ENCODE results near the gene JAKMIP1.

Gene JAKMIP1

GRCh38 chr4:6201580-6202091 is 1.3 kb upstream of the JAKMIP1 start:
- DNase-seq (ENCODE audit: low spot score) = no peak

GRCh38 chr4:6200922-6201362 is 593 bp upstream of the JAKMIP1 start:
- DNase-seq (ENCODE audit: low spot score) = no peak

DNA sequence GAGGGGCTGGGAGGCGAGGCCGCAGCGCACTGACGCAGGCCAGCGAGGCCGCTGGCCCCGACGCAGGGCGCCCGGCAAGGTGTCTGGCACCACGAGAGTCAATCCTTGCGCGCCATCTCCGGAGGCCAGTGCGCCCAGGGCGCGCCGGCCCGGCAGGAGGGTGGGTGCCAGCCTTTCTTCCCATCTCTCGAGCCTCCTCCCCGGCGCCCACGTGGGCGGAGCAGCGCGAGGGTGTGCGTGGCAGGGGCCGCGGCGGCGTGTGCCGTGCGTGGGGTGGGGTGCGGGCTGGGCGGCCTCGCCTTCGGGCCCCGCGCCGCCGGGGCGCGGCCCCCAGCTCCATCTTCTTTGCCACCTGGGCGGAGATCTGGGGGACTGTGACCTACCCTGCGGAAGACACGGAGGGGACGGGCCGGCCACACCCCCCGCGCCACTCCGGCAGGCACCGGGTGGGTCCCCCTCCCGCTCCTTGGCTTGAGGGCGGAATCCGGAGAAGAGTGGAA is 877 bp downstream of the JAKMIP1 start:
- no peak for DNase-seq (ENCODE audit: low spot score)

DNA sequence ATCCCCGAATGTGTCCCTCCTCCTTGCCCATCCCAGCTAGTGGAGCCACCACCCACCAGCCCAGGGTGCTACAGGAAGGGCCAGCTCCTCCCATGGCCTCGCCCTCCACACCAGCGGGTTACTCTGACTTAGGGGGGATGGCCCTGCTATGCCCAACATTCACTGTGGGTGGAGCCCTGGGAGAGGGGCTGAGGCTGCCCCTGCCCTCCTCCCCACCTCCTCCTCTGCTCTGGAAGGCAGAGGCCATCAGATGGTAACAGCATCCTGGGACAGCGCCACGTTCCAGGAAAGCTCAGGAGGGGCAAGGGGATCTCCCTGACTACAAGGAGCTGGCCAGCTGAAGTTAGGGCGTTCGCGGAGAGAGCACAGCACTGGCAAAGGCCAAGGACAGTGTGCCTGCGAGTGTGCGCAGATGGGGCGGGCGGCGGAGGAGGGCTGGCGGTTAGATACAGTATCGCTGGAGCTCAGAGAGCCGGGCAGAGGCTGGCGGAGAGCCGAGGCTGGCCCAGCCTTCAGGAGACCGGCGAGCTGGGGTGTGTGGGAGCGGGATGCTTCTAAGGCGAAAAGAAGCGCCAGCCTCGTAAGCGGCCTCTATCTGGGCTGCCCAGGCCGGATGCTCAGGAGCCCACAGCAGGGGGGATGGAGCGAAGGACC is 1.5 kb downstream of the JAKMIP1 start:
- no peak for DNase-seq (ENCODE audit: low spot score)

- DNase-seq (ENCODE audit: low spot score) = no peak
Observed at GRCh38 chr4:6198278-6198677, 2.1 kb downstream of the JAKMIP1 start.

- DNase-seq (ENCODE audit: low spot score) = no peak
Observed at GRCh38 chr4:6197433-6198174, 2.7 kb downstream of the JAKMIP1 start.

- DNase-seq (ENCODE audit: low spot score) = no peak
Observed at GRCh38 chr4:6196871-6197270, 3.5 kb downstream of the JAKMIP1 start.

GRCh38 chr4:6196324-6196723 is 4.0 kb downstream of the JAKMIP1 start:
- no peak for DNase-seq (ENCODE audit: low spot score)

GRCh38 chr4:6195602-6196319 is 4.6 kb downstream of the JAKMIP1 start:
- DNase-seq (ENCODE audit: low spot score) = no peak

GRCh38 chr4:6194458-6195195 is 5.7 kb downstream of the JAKMIP1 start:
- no peak for DNase-seq (ENCODE audit: low spot score)

DNA sequence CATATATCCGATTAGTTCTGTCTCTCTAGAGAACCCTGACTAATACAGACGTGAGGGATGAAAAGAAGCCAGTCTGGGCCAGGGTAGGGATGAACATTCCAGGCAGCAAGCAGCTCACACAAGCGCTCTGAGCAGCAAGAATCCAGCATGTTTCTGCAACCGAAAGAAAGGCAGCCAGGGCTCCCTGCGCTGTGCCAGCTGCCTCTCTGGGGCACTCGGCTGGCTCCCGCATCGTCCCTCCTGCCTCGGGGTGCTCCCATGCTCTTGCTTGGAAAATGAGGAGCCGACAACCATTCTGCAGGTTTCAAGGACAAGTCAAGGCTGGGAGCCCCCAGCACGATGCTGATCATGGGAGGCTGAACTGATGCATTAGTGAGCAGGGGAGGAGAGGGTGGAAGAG is 7.0 kb downstream of the JAKMIP1 start:
- no peak for DNase-seq (ENCODE audit: low spot score)

DNA sequence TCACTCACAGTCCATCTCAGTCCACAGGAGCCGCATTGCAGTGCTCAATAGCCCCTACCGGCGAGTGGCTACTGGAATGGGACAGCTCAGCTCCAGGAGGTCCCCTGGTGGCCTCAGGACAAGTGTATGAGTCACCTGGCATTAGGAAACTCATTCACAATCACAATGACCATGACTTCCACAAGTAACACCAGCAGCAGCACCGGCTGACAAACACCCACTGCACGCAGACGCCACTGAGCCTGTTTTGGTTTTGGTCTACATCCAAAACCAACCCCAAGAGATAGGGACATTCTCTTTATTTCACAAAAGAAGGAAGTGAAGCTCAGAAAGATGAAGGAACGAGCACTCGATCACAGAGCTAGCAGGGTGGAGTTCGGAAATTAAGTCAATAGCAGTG is 8.1 kb downstream of the JAKMIP1 start:
- no peak for DNase-seq (ENCODE audit: low spot score)

DNA sequence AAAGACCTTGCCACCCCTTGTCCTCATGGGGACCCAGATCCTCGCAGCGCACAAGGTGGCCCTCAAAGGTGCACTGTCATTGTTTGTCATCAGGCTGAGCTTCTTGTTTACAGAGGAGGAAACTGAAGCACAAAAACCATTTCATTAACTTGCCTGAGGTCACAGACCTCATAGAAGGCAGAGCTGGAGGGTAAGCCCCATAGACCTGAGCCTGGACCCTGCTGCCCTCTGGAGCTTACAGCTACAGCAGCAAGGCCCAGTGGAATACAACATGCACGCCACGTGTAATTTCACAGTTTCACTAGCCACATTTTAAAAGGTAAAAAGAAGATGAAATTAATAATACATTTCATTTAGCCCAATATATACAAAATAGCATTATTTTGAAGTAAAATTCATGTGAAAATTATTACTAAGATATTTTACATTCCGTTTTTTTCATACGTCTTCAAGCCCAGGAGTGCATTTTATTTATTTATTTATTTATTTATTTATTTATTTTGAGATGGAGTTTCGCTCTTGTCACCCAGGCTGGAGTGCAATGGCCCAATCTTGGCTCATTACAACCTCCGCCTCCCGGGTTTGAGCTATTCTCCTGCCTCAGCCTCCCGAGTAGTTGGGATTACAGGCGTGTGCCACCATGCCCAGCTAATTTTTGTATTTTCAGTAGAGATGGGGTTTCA is 8.8 kb downstream of the JAKMIP1 start:
- no peak for DNase-seq (ENCODE audit: low spot score)

- no peak for DNase-seq (ENCODE audit: low spot score)
Observed at GRCh38 chr4:6190486-6190885, 9.9 kb downstream of the JAKMIP1 start.

DNA sequence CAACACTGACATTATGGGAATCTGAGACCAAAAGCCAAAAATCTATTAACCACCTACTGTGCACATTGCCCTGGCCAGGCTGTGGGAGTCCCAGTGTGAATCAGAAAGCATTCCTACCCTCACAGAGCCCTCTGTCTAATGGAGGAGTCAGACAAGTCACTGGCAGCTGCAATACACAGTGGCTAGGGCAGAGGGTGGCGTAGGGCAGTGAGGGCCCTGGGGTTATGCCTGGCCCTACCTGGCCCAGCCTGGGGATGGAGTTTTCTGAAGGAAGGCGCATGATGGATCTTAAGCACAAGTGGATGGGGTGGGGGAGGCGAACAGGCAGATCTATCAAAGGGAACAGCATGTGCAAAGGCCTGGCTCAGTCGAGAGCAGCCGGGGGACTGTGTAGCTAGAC is 10.8 kb downstream of the JAKMIP1 start:
- DNase-seq (ENCODE audit: low spot score) = no peak

DNA sequence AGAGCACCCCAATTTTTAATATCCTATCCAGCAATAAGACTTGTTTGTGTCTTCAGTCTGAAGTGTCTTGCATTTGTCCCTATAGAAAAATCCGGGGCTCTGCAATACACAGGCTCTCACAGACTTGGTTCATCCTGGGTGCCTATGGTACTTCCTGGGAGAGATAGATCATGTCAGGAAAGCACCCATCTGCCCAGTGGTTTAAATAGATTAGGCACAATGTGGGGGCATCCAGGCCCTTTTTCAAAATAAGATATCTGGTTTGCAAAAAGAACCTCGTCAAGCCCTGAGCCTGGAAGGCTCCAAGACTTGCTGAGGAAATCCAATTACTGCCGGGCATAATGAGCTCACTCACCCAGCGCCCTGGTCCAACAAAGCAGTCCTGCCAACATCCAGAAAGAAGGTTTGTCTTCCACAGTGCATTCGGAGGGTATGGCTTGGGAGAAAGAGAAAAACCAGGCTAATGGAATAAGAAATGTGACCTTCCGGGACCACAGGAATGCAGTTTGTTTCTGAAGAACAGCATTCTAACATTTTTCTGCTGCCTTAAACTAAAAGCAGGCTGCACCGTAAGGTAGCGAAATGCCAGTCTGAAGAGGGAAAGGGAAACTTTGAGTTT is 11.6 kb downstream of the JAKMIP1 start:
- no peak for DNase-seq (ENCODE audit: low spot score)

DNA sequence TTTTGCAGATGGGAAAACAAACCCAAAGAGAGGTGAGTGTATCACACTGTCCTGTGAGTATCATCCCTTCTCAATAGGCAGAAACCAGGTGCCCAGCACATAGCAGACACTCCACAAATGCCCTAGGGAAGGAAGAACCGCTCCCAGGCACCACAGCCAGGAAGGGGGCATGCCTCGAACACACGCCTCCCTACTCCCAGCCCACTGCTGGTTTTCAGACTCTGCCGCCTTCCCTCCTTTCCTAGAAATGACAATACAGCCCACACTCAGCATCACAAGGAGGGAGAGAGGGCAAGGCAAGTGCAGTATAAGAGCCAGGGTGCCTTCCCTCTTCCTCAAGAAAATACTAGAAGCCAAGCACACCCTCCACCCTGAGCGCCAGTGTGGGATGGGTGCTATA is 16.2 kb downstream of the JAKMIP1 start:
- DNase-seq (ENCODE audit: low spot score) = no peak

DNA sequence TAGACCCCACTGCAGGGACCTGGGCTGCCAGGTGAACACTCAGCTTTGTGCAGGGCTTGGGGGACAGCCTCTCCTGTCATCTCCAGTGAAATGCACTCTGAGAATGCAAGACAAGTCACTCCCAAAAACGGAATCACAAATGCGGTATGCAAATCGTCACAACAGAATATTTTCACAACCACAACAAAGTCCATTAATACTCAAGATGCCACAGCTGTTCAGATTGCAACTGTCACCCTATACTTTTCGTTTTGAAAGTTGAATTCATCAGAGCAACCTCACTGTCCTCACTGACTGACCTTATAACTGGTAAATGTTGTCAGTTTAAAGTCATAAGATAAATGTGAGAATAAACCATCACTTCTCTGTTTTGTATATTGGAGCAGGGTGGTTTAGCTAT is 16.6 kb downstream of the JAKMIP1 start:
- no peak for DNase-seq (ENCODE audit: low spot score)

DNA sequence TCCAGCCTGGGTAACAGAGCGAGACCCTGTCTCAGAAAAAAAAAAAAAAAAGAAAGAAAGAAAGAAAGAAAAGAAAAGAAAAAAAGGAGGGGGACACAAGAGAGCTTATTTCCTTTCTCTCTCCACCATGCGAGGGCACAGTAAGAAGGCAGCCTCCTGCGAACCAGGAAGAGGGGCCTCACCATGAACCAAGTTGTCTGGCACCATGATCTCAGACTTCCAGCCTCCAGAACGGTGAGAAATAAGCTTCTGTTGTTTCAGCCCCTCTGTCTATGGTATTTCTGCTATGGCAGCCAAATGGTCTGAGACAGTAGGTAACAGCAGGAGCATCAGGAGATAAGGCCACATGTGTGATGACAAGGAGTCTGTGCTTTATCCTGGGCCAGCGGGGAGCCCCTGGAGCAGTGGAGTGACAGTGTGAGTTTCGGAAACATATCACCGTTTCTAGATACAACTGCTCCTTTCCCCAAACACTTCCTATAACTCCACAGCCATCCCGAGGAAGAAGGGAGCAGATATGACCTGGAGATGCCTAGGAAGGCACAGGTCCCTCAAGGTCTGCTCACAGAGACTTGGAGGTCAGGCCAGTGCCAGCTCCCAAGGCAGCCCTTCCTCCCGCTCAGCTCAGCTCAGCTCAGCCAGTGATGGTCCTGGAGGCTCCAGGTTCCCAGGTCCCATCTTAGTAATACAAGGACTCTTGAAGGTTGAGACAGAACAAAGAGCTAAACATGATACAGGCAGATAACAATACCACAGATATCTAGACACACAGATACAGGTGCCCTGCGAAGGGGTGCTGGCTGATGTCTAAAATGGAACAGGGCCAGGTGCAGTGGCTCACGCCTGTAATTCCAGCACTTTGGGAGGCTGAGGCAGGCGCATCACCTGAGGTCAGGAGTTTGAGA is 17.7 kb downstream of the JAKMIP1 start:
- DNase-seq (ENCODE audit: low spot score) = no peak

Data from RKO (cell line).